HepG2 (cell line): Measurements from ENCODE around the gene NEURL4. TPM values are rescaled to one million over a fixed set of nuclear protein-coding genes. Genes with fewer than 3 reads are reported as not detected.

Experiments
- CBFB ChIP-seq: sonication (generic); formaldehyde crosslinking; IDR thresholded peaks from 2 replicates; pipeline ENCODE4 v1.4.0; 2020; ENCODE audit warnings: missing genetic modification reagents
- GMEB1 ChIP-seq: sonication (generic); formaldehyde crosslinking; IDR thresholded peaks from 2 replicates; pipeline ENCODE4 v1.5.1; 2020; ENCODE audit warnings: missing genetic modification reagents, mild to moderate bottlenecking, borderline replicate concordance
- GZF1 ChIP-seq: sonication (generic); formaldehyde crosslinking; IDR thresholded peaks from 2 replicates; pipeline ENCODE4 v1.5.1; 2020; ENCODE audit warnings: mild to moderate bottlenecking, missing genetic modification reagents
- LRRFIP1 ChIP-seq: sonication (generic); formaldehyde crosslinking; conservative IDR thresholded peaks from 2 replicates; pipeline ENCODE4 v1.4.0; 2020; ENCODE audit warnings: missing genetic modification reagents
- NFIB ChIP-seq: sonication (generic); formaldehyde crosslinking; IDR thresholded peaks from 2 replicates; pipeline ENCODE4 v1.9.0; 2021; ENCODE audit warnings: missing genetic modification reagents, mild to moderate bottlenecking, borderline replicate concordance
- PRDM4 ChIP-seq: sonication (generic); formaldehyde crosslinking; IDR thresholded peaks from 2 replicates; pipeline ENCODE4 v1.9.0; 2021; ENCODE audit warnings: missing genetic modification reagents, borderline replicate concordance
- RXRA ChIP-seq: sonication (generic); formaldehyde crosslinking; IDR thresholded peaks from 2 replicates; pipeline ENCODE4 v1.5.1; 2020; ENCODE audit warnings: missing genetic modification reagents
- ZBTB49 ChIP-seq: sonication (generic); formaldehyde crosslinking; IDR thresholded peaks from 2 replicates; pipeline ENCODE4 v1.4.0; 2020; ENCODE audit warnings: missing genetic modification reagents, borderline replicate concordance
- ZNF253 ChIP-seq: sonication (generic); formaldehyde crosslinking; IDR thresholded peaks from 2 replicates; pipeline ENCODE4 v1.8.0; 2022; ENCODE audit warnings: mild to moderate bottlenecking, missing genetic modification reagents, borderline replicate concordance
- ZNF557 ChIP-seq: sonication (generic); formaldehyde crosslinking; IDR thresholded peaks from 2 replicates; pipeline ENCODE4 v1.4.0; 2020; ENCODE audit warnings: missing genetic modification reagents
- ZNF687 ChIP-seq: sonication (generic); formaldehyde crosslinking; IDR thresholded peaks from 2 replicates; pipeline ENCODE4 v1.5.1; 2020; ENCODE audit warnings: mild to moderate bottlenecking, missing genetic modification reagents, moderate library complexity
- ZNF740 ChIP-seq: sonication (generic); formaldehyde crosslinking; IDR thresholded peaks from 2 replicates; pipeline ENCODE4 v1.4.0; 2020; ENCODE audit warnings: missing genetic modification reagents
- ZSCAN31 ChIP-seq: sonication (generic); formaldehyde crosslinking; IDR thresholded peaks from 2 replicates; pipeline ENCODE4 v1.5.0; 2020; ENCODE audit warnings: low read depth, mild to moderate bottlenecking, missing genetic modification reagents
- polyA plus RNA-seq, 8 experiments: library from polyadenylated mRNA; depleted of rRNA in 3 of 8; stranded (reverse) in 7 of 8; unstranded in 1 of 8; fragments of >200 nt; fragmentation: Illumina TruSeq in 4 of 8; extraction: Trizol in 4 of 8; gene quantifications; 2 replicates each; pipeline versions ENCODE4 v1.2.1 to v1.2.3, GENCODE V29; 2011 to 2016; ENCODE audit warnings: low read depth in 4 of 8, missing spikeins in 1 of 8, mixed read lengths in 1 of 8; ENCODE audit not compliant: insufficient read depth in 1 of 8
- total RNA-seq, 5 experiments: library from RNA; depleted of rRNA; stranded (reverse); fragments of >200 nt; fragmentation: Illumina TruSeq; extraction: Trizol; gene quantifications; 2 replicates each; pipeline ENCODE4 v1.2.3, GENCODE V29; 2016; ENCODE audit warnings: low read depth in 1 of 5

Gene NEURL4
- total and polyA plus RNA-seq, 2 of the 13 experiments (the other 11 are each of a cell fraction or from before 2014, with no cell fraction given), result 14.8 to 15.7 TPM

GRCh38 chr17:7314719-7315569 lies 14.2 kb downstream of the NEURL4 start, which contains the start of gene GPS2 (continued):
- TF ChIP-seq ZNF687 (CRISPR knock-in tag) (peak; percentile 93), CBFB (CRISPR knock-in tag) (peak; percentile 87), ZNF740 (CRISPR knock-in tag) (0 out of 2 replicates have a peak, but pooled peaks have one; percentile 36), ZSCAN31 (CRISPR knock-in tag) (no peak), RXRA (CRISPR knock-in tag) (peak; percentile 79), GZF1 (CRISPR knock-in tag) (no peak), ZNF253 (CRISPR knock-in tag) (no peak), ZBTB49 (CRISPR knock-in tag) (0 out of 2 replicates have a peak, but pooled peaks have one; percentile 48), GMEB1 (CRISPR knock-in tag) (peak; percentile 95), NFIB (CRISPR knock-in tag) (no peak), PRDM4 (CRISPR knock-in tag) (0 out of 2 replicates have a peak, but pooled peaks have one; percentile 82), ZNF557 (CRISPR knock-in tag) (0 out of 2 replicates have a peak, but pooled peaks have one; percentile 53), LRRFIP1 (CRISPR knock-in tag) (no peak)
